ENCODE measurements around the gene GYPC.
A peak's percentile ranks its signal among the peaks of the same experiment; 100 is the strongest.
"Not testable (repeated sequence)": the region's sequence is repeated elsewhere in the genome, so short reads cannot be mapped to it uniquely, and the experiment has no call there.

The GYPC gene

GRCh38 chr2:126704434-126705160 lies 48.6 kb downstream of the GYPC start:
- H3K4me3 ChIP-seq (replicated peaks in 1 of 2; ENCODE audit: low read depth in 2 of 2, low read length in 2 of 2) = no peak overlapping the region
- peak; percentile 45 to 55 for DNase-seq (ENCODE audit: low read depth in 2 of 2)
- TF ChIP-seq, protein P1, sequence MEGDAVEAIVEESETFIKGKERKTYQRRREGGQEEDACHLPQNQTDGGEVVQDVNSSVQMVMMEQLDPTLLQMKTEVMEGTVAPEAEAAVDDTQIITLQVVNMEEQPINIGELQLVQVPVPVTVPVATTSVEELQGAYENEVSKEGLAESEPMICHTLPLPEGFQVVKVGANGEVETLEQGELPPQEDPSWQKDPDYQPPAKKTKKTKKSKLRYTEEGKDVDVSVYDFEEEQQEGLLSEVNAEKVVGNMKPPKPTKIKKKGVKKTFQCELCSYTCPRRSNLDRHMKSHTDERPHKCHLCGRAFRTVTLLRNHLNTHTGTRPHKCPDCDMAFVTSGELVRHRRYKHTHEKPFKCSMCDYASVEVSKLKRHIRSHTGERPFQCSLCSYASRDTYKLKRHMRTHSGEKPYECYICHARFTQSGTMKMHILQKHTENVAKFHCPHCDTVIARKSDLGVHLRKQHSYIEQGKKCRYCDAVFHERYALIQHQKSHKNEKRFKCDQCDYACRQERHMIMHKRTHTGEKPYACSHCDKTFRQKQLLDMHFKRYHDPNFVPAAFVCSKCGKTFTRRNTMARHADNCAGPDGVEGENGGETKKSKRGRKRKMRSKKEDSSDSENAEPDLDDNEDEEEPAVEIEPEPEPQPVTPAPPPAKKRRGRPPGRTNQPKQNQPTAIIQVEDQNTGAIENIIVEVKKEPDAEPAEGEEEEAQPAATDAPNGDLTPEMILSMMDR (IDR thresholded peaks at IDR 0.05; ENCODE audit: low read depth, low read length) = no peak

- H3K4me3 ChIP-seq (replicated peaks in 1 of 2; ENCODE audit: low read depth in 2 of 2, low read length in 2 of 2) = no peak overlapping the region
- no peak for DNase-seq (ENCODE audit: low read depth in 2 of 2)
- TF ChIP-seq, protein P1 (IDR thresholded peaks at IDR 0.05; ENCODE audit: low read depth, low read length) = no peak
Measured at GRCh38 chr2:126707191-126707590, 51.2 kb downstream of the GYPC start.

DNA sequence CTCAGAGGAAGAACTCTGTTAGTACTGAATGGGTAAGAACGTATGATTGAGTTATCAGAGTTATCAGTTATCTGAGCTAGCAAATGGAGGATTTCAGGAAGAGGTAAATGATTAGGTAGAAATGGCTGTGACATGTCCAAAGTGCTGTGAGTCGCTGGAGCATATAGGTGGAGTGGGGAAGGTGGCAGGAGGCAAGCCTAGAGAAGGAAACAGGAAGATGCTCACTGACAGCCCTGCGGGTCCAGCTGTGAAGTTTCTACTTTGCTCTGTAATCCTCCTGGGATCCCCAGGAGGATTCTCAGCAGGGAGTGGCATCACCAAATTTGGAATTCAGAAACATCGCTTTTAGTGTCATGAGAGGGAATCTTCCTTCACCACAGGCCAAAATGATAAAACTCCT lies 52.0 kb downstream of the GYPC start:
- no peak for DNase-seq (ENCODE audit: low read depth in 2 of 2)
- TF ChIP-seq, protein P1 (IDR thresholded peaks at IDR 0.05; ENCODE audit: low read depth, low read length) = no peak
- no peak overlapping the region for H3K4me3 ChIP-seq (replicated peaks in 1 of 2; ENCODE audit: low read depth in 2 of 2, low read length in 2 of 2)

- DNase-seq (ENCODE audit: low read depth in 2 of 2) = no peak
- TF ChIP-seq, protein P1 (IDR thresholded peaks at IDR 0.05; ENCODE audit: low read depth, low read length) = no peak
- H3K4me3 ChIP-seq (replicated peaks in 1 of 2; ENCODE audit: low read depth in 2 of 2, low read length in 2 of 2) = no peak overlapping the region
Measured at GRCh38 chr2:126714191-126714965, 58.4 kb downstream of the GYPC start.

DNA sequence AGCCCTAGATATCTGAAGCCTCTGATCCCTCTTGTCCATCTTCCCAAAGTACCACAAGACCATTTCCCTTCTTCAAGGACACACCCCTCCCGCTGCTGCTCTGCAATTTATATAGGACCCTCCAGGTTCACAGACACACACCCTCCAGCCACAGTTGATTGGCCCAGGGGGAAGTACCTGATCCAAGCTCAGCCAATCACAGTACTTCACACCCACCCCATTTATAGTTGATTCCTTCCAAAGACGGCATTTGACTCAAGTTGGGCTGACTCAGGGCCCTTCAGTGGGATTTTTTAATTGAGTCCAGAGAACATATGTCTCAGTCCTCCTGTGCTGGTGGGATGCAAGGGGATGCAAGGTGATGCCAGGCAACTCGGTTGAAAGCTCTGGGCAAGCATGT lies 59.2 kb downstream of the GYPC start:
- TF ChIP-seq, protein P1 (IDR thresholded peaks at IDR 0.05; ENCODE audit: low read depth, low read length) = no peak
- H3K4me3 ChIP-seq (replicated peaks in 1 of 2; ENCODE audit: low read depth in 2 of 2, low read length in 2 of 2) = no peak overlapping the region
- DNase-seq (ENCODE audit: low read depth in 2 of 2) = no peak

DNA sequence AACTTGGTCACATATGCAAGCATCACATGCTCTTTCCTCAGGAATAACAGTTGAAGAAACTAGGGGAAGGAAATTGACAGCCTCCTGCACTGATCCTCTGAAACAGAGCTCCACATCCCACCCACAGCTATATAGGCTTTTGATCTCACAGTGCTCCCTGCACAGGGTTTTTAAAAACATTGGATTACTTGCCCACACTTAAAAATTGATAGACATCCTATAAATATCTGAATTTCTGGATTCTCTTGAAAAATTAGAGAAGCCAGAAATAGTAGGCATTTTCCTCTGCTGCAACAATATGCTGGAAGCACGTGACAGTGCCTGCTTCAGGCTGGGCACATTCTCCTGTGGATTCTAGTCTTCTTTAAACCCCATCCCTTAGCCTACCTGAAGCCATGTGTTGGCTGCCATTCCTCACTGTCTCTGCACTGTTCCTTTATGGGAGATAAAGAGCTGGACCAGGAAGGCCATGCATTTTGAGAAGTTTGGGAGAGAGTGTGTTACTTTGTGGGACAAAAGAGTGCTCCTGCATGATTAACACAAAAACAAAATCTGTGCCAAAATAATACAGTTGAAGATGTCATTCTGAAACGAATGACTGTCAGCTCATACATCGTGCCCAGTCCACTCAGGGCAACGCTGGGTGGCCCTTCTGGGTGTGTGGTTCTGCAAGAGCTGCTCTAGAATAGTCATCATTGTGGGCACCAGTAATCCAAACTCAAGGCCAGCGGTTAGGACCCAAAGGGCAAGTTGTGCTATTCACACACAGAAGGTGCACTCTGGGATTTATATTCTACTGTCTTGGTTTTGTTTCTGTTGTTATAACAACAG lies 59.8 kb downstream of the GYPC start:
- H3K4me3 ChIP-seq (replicated peaks in 1 of 2; ENCODE audit: low read depth in 2 of 2, low read length in 2 of 2) = no peak overlapping the region
- TF ChIP-seq, protein P1 (IDR thresholded peaks at IDR 0.05; ENCODE audit: low read depth, low read length) = no peak
- no peak for DNase-seq (ENCODE audit: low read depth in 2 of 2)

GRCh38 chr2:126717277-126717676 lies 61.3 kb downstream of the GYPC start:
- DNase-seq (ENCODE audit: low read depth in 2 of 2); H3K4me3 ChIP-seq (replicated peaks in 1 of 2; ENCODE audit: low read depth in 2 of 2, low read length in 2 of 2): not testable (repeated sequence)
